ENCODE measurements around the gene THSD4. TPM values are rescaled to one million over a fixed set of nuclear protein-coding genes. Genes with fewer than 3 reads are reported as not detected.

The THSD4 gene
- total RNA-seq, 1 donor from 2014 or later: 151 TPM

GRCh38 chr15:71596672-71597071 lies 481.4 kb downstream of the THSD4 start:
- DNase-seq (ENCODE audit: low spot score in 2 of 2): peak in 1 of 2 donors; percentile 80
- intact Hi-C loops (cut with DNase I): no loop called here
- peak overlapping the region; percentile 35 to 72 for H3K27ac ChIP-seq
- peak in 1 of 3 experiments; percentile 9 for TF ChIP-seq CTCF (IDR thresholded peaks at IDR 0.05)
- no peaks in the 10 kb centered on the region for H3K36me3 ChIP-seq
- H3K27me3 ChIP-seq: no peaks in the 10 kb centered on the region
- H3K9me3 ChIP-seq: no peaks in the 10 kb centered on the region
- peaks cover 5 to 21% of the 10 kb centered on the region in 2 donors for H3K4me1 ChIP-seq
- H3K4me3 ChIP-seq: no peak overlapping the region

- Histone ChIP-seq H3K9me3 (no peaks in the 10 kb centered on the region), H3K27ac (peak overlapping the region; percentile 35 to 72), H3K27me3 (no peaks in the 10 kb centered on the region), H3K4me3 (no peak overlapping the region), H3K4me1 (peaks cover 5 to 21% of the 10 kb centered on the region in 2 donors), H3K36me3 (no peaks in the 10 kb centered on the region)
- intact Hi-C loops (cut with DNase I): no loop called here
- DNase-seq (ENCODE audit: low spot score in 2 of 2): no peak
- TF ChIP-seq CTCF (IDR thresholded peaks at IDR 0.05): no peak
These were observed 481.9 kb downstream of the THSD4 start for GRCh38 chr15:71597126-71597525.

- Histone ChIP-seq H3K36me3 (no peaks in the 10 kb centered on the region), H3K4me1 (peaks cover 5 to 21% of the 10 kb centered on the region in 2 donors), H3K4me3 (no peak overlapping the region), H3K9me3 (no peaks in the 10 kb centered on the region), H3K27ac (peak overlapping the region; percentile 35 to 72), H3K27me3 (no peaks in the 10 kb centered on the region)
- no peak for DNase-seq (ENCODE audit: low spot score in 2 of 2)
- intact Hi-C loops (cut with DNase I): no loop called here
- no peak for TF ChIP-seq CTCF (IDR thresholded peaks at IDR 0.05)
These were observed 482.4 kb downstream of the THSD4 start for GRCh38 chr15:71597637-71598036.

- H3K4me1 ChIP-seq: peaks cover 5 to 21% of the 10 kb centered on the region in 2 donors
- peak overlapping the region in 1 of 2 donors; percentile 35 for H3K27ac ChIP-seq
- H3K27me3 ChIP-seq: no peaks in the 10 kb centered on the region
- no peak for TF ChIP-seq CTCF (IDR thresholded peaks at IDR 0.05)
- intact Hi-C loops (cut with DNase I): no loop called here
- H3K36me3 ChIP-seq: no peaks in the 10 kb centered on the region
- H3K4me3 ChIP-seq: no peak overlapping the region
- no peak for DNase-seq (ENCODE audit: low spot score in 2 of 2)
- H3K9me3 ChIP-seq: no peaks in the 10 kb centered on the region
These were observed 483.5 kb downstream of the THSD4 start for GRCh38 chr15:71598741-71599140.

GRCh38 chr15:71599418-71600151 lies 484.3 kb downstream of the THSD4 start:
- TF ChIP-seq CTCF (IDR thresholded peaks at IDR 0.05): no peak
- no peaks in the 10 kb centered on the region for H3K9me3 ChIP-seq
- intact Hi-C loops (cut with DNase I): no loop called here
- no peaks in the 10 kb centered on the region for H3K36me3 ChIP-seq
- H3K4me3 ChIP-seq: no peak overlapping the region
- H3K27me3 ChIP-seq: no peaks in the 10 kb centered on the region
- no peak for DNase-seq (ENCODE audit: low spot score in 2 of 2)
- H3K4me1 ChIP-seq: peaks cover 5 to 21% of the 10 kb centered on the region in 2 donors
- H3K27ac ChIP-seq: peak overlapping the region in 1 of 2 donors; percentile 11

All from ascending aorta (tissue), 2 donors.